Pancreas (tissue), 10 donors: ENCODE data around the gene INPP5A. TPM values are rescaled to one million over a fixed set of nuclear protein-coding genes. Genes with fewer than 3 reads are reported as not detected.
A peak's percentile ranks its signal among the peaks of the same experiment; 100 is the strongest.

Experiments
- ATAC-seq, 4 donors: fragments of 200-7000 bp; cut with Tn5 transposase; one replicate each; pipeline versions ENCODE4 v1.8.0 to v1.9.1; 2020; ENCODE audit warnings: mild to moderate bottlenecking in 4 of 4, moderate library complexity in 4 of 4
- DNase-seq, 6 donors: peaks; one replicate each; pipeline ENCODE4 v3.0.0-alpha.2; 2020
- FAIRE-seq: peaks from 2 replicates; lab custom pipeline; 2012; peaks lifted over from hg19 to GRCh38; lab: Jason Lieb, UNC
- H3K27ac ChIP-seq, 4 donors: fragments of 200-600 bp; sonication (generic); 1 replicate in 3 of 4; 2 replicates in 1 of 4; pipeline versions ENCODE4 v1.5.0 to v1.8.0; 2020
- H3K27me3 ChIP-seq, 4 donors: fragments of 200-600 bp; one replicate each; pipeline ENCODE4 v1.8.0; 2021
- H3K36me3 ChIP-seq, 3 donors: fragments of 200-600 bp; sonication (generic) in 1 of 3; one replicate each; pipeline versions ENCODE4 v1.5.0 to v1.8.0; 2020 to 2021
- H3K4me1 ChIP-seq, 3 donors: fragments of 200-600 bp; one replicate each; pipeline ENCODE4 v1.8.0; 2021
- H3K4me3 ChIP-seq, 4 donors: fragments of 200-600 bp; sonication (generic) in 2 of 4; one replicate each; pipeline versions ENCODE4 v1.5.0 to v1.8.0; 2020 to 2021
- H3K9me3 ChIP-seq, 4 donors: fragments of 200-600 bp; one replicate each; pipeline ENCODE4 v1.8.0; 2021
- WGBS, 2 donors: extraction: QIAGEN DNeasy Blood & Tissue Kit; methylation state at CpG; one replicate each; pipeline ENCODE4 v1.1.7; 2013; 5-methylcytosine and 5-hydroxymethylcytosine counted together
- intact Hi-C, 3 donors: fragments of 100-400 bp; cut with DNase I; formaldehyde crosslinking; loops; one replicate each; pipeline versions ENCODE4 v1.11.1 to v1.14.2; 2022
- polyA plus RNA-seq, 2 donors: library from polyadenylated mRNA; stranded (reverse); fragments of 200-250 nt; gene quantifications; one replicate each; pipeline ENCODE4 v1.2.3, GENCODE V29; 2013
- total RNA-seq, 6 donors: library from RNA; stranded (reverse); fragmentation: NEBNext Ultra II Directional in 4 of 6; extraction: Animal tissue kit (Norgen Biotek cat#: 25700) in 4 of 6; gene quantifications; one replicate each; pipeline versions ENCODE4 v1.2.1 to v1.2.4, GENCODE V29; 2021 to 2023
- TF ChIP-seq, protein P1 (sequence below), 4 donors: fragments of 200-600 bp; sonication (generic) in 3 of 4; IDR thresholded peaks; one replicate each; pipeline versions ENCODE4 v1.5.0 to v1.8.0; 2021; ENCODE audit warnings: antibody characterized with exemption in 4 of 4
- donor health status: healthy with polysubstance abuse.
- donor health status: DM: no; HTN: no; CAD: no; lungs with moderate emphysema.
- donor health status: DM: no; HTN: no; CAD: no.
- donor health status: control.
- donor health status: control.
- donor health status: Bipolar disorder and iron deficiency.
- donor health status: DM: yes; HTN: yes; CAD: no.
- donor health status: DM: no; HTN: no; CAD: no.
- donor health status: DM: no; HTN: no; CAD: no.
- donor health status: DM: yes; HTN: yes; CAD: no.

The INPP5A gene
- total and polyA plus RNA-seq, 8 donors = 5.9 to 15.6 (median 11.3) TPM

DNA sequence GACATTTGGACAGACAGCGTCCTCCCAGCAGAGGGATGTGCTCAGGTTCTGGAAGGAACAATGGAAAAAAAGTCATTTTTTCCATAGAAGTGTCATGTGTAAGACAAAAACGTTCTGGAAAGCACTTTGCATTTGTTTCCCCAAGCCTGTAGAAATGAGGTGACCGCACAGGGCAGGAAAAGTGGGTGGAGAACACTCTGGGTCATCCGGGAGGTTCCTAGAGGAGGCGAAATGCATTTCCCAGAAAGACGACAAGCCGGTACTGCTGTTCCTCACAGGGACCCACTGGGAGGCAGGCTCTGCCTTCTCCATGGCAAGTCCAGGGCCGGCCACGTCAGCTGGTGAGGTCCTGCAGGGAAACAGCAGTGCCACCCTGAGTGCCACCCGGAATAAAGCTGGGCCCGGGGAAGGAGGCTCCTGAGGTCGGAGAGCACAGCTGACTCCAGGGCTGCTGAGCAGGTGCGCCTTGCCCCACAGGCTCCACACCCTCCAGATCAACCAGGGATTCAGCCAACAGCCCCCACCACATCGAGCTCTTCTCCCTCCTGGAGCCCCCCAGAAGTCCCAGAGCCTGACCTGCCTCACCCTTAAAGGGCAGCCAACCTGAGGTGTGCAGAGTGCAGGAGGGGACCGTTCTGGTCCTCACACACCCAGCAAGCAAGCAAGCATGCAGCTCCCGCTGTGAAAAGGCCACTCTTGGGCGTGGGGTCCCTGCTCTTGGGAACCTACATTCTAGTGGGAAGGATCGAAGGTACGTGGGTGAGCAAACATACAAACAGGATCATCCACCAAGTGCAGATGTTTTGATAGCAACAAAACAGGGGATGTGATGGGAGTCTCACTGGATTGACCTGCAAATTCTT is 28.8 kb upstream of the INPP5A start:
- Histone ChIP-seq H3K4me1 (no peaks in the 10 kb centered on the region), H3K27me3 (no peaks in the 10 kb centered on the region), H3K27ac (no peak overlapping the region), H3K9me3 (no peaks in the 10 kb centered on the region), H3K36me3 (no peaks in the 10 kb centered on the region), H3K4me3 (no peak overlapping the region)
- WGBS, 2 donors = 83 to 85% methylated on average over 19 of the region's 19 CpGs
- DNase-seq (peak in 4 of 6 donors; percentile 43 to 76 (median 64)), FAIRE-seq (no peak), ATAC-seq (peak in 3 of 4 donors; percentile 80 to 95 (median 85))
- TF ChIP-seq, protein P1, sequence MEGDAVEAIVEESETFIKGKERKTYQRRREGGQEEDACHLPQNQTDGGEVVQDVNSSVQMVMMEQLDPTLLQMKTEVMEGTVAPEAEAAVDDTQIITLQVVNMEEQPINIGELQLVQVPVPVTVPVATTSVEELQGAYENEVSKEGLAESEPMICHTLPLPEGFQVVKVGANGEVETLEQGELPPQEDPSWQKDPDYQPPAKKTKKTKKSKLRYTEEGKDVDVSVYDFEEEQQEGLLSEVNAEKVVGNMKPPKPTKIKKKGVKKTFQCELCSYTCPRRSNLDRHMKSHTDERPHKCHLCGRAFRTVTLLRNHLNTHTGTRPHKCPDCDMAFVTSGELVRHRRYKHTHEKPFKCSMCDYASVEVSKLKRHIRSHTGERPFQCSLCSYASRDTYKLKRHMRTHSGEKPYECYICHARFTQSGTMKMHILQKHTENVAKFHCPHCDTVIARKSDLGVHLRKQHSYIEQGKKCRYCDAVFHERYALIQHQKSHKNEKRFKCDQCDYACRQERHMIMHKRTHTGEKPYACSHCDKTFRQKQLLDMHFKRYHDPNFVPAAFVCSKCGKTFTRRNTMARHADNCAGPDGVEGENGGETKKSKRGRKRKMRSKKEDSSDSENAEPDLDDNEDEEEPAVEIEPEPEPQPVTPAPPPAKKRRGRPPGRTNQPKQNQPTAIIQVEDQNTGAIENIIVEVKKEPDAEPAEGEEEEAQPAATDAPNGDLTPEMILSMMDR (IDR thresholded peaks at IDR 0.05) = no peak
- intact Hi-C loops = no loop called here

DNA sequence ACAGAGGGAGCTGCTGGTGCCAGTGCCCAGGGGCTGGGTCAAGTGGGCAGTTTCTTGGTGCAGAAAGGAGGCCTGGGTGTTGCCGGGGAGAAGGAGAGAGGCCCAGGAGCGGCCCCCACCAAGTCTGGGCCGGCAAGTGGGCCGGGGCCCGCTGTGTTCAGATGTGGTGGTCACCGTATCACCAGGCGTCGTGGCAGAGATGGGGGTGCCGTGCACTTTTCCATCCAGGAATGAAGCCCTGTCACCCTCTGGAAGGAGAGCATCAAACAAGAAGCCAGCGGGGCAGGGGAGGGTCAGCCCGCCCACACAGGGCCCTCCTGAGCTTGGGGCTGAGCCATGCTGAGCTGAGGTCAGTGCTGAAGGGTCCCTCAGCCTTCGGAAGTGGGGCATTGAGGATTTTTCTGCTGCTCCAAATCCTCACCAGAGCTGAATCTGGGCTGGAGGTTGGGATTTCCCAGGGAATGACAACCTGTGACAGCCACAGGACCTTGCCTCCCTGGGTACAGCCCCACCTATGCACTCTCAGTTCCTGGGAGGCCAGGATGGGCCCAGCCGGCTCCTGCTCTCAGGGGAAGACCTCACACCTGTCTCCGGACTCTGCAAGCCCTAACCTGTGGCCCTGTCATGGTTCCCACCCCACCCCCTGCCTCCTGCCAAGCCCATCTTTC is 27.9 kb upstream of the INPP5A start:
- TF ChIP-seq, protein P1 (IDR thresholded peaks at IDR 0.05) = no peak
- H3K36me3 ChIP-seq = no peaks in the 10 kb centered on the region
- DNase-seq (peak in 1 of 6 donors; percentile 51), FAIRE-seq (no peak), ATAC-seq (peak in 1 of 4 donors; percentile 17)
- 84 to 86% methylated on average over 14 of the region's 14 CpGs for WGBS, 2 donors
- intact Hi-C loops = no loop called here
- H3K27me3 ChIP-seq = no peaks in the 10 kb centered on the region
- no peaks in the 10 kb centered on the region for H3K4me1 ChIP-seq
- no peak overlapping the region for H3K27ac ChIP-seq
- no peaks in the 10 kb centered on the region for H3K9me3 ChIP-seq
- no peak overlapping the region for H3K4me3 ChIP-seq

DNA sequence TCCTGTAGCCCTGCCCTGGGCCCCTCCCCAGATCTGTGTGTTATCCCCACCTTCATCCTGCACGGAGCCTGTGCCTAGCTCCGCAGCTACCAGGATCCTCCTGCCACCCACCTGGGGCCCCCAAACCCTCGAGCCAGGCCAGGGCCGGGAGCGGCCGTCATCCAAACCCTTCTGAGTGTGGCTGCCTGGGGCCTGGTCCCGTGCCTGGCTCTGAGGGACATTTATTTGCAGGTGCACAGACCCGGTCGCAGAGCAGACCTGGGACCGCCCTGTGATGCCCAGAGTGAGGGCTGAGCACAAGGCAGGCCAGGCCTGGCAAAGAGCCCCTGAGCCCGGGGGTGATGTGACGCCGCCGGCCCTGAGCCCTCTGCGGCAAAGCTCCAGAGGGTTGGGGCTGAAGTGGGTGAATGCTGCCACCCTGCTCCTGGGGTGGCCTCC is 27.4 kb upstream of the INPP5A start:
- Histone ChIP-seq H3K36me3 (no peaks in the 10 kb centered on the region), H3K27ac (no peak overlapping the region), H3K27me3 (no peaks in the 10 kb centered on the region), H3K9me3 (no peaks in the 10 kb centered on the region), H3K4me1 (peaks cover 0 to 3% (median under 1%) of the 10 kb centered on the region in 3 donors), H3K4me3 (no peak overlapping the region)
- TF ChIP-seq, protein P1 (IDR thresholded peaks at IDR 0.05) = no peak
- peak in 1 of 6 donors; percentile 55 for DNase-seq
- no peak for ATAC-seq
- 90 to 94% methylated on average over 15 of the region's 15 CpGs for WGBS, 2 donors
- no peak for FAIRE-seq
- intact Hi-C loops = no loop called here

DNA sequence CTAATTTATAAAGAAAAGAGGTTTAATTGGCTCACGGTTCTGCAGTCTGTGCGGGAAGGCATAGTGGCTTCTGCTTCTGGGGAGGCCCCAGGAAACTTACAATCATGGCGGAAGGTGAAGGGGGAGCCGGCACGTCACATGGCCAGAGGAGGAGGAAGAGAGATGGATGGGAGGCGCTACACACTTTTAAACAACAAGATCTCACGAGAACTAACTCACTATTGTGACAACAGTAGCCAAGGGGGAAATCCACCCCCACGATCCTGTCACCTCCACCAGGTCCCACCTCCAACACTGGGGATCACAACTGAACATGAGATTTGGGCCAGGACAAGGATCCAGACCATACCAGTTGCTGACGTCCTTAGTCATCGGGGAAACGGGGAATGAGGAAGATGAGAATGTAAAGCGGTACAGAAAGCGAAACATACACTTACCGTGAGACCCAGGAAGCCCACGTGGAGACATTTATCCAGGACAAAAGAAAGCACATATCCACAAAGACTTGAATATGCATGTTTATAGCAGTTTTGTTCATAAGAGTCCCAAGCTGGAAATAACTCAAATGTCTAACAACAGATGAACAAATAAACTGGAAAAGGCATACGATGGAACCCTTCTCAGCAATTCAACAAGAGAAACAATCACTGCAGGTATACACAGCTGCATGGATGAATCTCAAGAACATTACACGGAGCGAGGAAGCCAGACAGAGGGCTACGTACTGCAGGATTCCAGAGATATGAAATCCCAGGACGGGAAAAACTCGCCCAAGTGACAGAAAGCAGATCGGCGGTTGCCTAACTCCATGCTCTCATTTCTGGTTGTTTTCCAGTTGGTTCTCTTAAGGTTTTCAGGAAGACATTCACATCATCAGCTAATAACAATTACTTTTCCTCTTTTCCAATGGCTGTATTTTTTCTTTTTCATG is 26.2 kb upstream of the INPP5A start:
- no peaks in the 10 kb centered on the region for H3K9me3 ChIP-seq
- TF ChIP-seq, protein P1 (IDR thresholded peaks at IDR 0.05) = no peak
- WGBS, 2 donors = 87 to 91% methylated on average over 23 of the region's 23 CpGs

More for the DNA sequence above, 26.2 kb upstream of the INPP5A start:
- Histone ChIP-seq H3K27me3 (no peaks in the 10 kb centered on the region), H3K4me1 (peaks cover 10 to 12% (median 12%) of the 10 kb centered on the region in 3 donors), H3K36me3 (no peaks in the 10 kb centered on the region), H3K27ac (no peak overlapping the region), H3K4me3 (no peak overlapping the region)
- DNase-seq = peak in 1 of 6 donors; percentile 8
- no peak for FAIRE-seq
- no peak for ATAC-seq
- intact Hi-C loops = no loop called here
